ENCODE measurements around the gene FAM24A. TPM values are rescaled to one million over a fixed set of nuclear protein-coding genes. Genes with fewer than 3 reads are reported as not detected.
A peak's percentile ranks its signal among the peaks of the same experiment; 100 is the strongest.
"Not testable (repeated sequence)": the region's sequence is repeated elsewhere in the genome, so short reads cannot be mapped to it uniquely, and the experiment has no call there.

FAM24A gene
- total RNA-seq, 1 experiment from 2014 or later: not detected

- H3K4me1 Mint-ChIP-seq (ENCODE audit: insufficient read depth, unreplicated experiment): peaks cover 30% of the 10 kb centered on the region
- DNase-seq (ENCODE audit: unreplicated experiment): peak; percentile 33
- H3K27ac Mint-ChIP-seq (ENCODE audit: low read depth, unreplicated experiment): peak overlapping the region; percentile 99
- peak overlapping the region; percentile 45 for H3K4me3 Mint-ChIP-seq (ENCODE audit: unreplicated experiment)
- no peaks in the 10 kb centered on the region for H3K9me3 Mint-ChIP-seq (ENCODE audit: unreplicated experiment)
- CTCF ChIA-PET: interaction anchor here (0.7 kb wide), 1 partner anchor 398 kb away, joined by 3 read pairs; no protein-coding TSS in a partner anchor
- no peaks in the 10 kb centered on the region for H3K27me3 Mint-ChIP-seq (ENCODE audit: insufficient read depth, unreplicated experiment)
- peaks cover 5% of the 10 kb centered on the region for H3K36me3 Mint-ChIP-seq (ENCODE audit: insufficient read depth, unreplicated experiment)
- BruUV-seq (replicated peaks): no TSS peak
- POLR2A ChIA-PET: interaction anchor here (0.7 to 1.0 kb wide), 4 partner anchors 14 to 143 kb away, joined by 3 to 4 read pairs (median 4); partner anchors contain the start of genes C10orf88 and IKZF5
- intact Hi-C loops (cut with micrococcal nuclease): no loop called here
- no peak for TF ChIP-seq CTCF (IDR thresholded peaks at IDR 0.05; ENCODE audit: unreplicated experiment)
Measured at GRCh38 chr10:122864901-122865300, 45.5 kb upstream of the FAM24A start.

DNA sequence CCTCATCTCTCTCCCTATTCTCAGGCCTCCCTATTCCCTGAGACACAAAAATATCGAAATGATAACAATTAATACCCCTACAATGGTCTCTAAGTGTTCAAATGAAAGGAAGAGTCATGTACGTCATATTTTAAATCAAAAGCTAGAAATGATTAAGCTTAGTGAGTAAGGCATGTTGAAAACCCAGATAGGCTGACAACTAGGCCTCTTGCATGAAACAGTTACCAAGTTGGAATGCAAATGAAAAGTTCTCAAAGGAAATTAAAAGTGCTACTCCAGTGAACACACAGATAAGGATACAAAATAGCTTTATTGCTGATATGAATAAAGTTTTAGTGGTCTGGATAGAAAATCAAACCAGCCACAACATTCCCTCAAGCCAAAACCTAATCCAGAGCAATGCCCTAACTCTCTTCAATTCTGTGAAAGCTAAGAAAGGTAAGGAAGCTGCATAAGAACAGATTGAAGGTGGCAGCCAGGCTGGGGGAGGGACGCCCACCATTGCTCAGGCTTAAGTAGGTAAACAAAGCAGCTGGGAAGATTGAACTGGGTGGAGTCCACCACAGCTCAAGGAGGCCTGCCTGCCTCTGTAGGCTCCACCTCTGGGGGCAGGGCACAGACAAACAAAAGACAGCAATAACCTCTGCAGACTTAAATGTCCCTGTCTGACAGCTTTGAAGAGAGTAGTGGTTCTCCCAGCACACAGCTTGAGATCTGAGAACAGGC is 43.5 kb upstream of the FAM24A start:
- BruUV-seq (replicated peaks); H3K4me3 Mint-ChIP-seq (ENCODE audit: unreplicated experiment); H3K9me3 Mint-ChIP-seq (ENCODE audit: unreplicated experiment); intact Hi-C loops (cut with micrococcal nuclease); DNase-seq (ENCODE audit: unreplicated experiment); H3K36me3 Mint-ChIP-seq (ENCODE audit: insufficient read depth, unreplicated experiment); H3K27me3 Mint-ChIP-seq (ENCODE audit: insufficient read depth, unreplicated experiment): not testable (repeated sequence)
- Mint-ChIP-seq H3K27ac (ENCODE audit: low read depth, unreplicated experiment) (peak overlapping the region; percentile 77), H3K4me1 (ENCODE audit: insufficient read depth, unreplicated experiment) (peaks cover 25% of the 10 kb centered on the region)
- CTCF ChIA-PET: interaction anchor here (0.5 kb wide), 1 partner anchor 638 kb away, joined by 4 read pairs; no protein-coding TSS in a partner anchor
- POLR2A ChIA-PET: interaction anchor here (0.9 to 1.0 kb wide), 2 partner anchors 11 to 116 kb away, joined by 3 to 5 read pairs; no protein-coding TSS in a partner anchor

DNA sequence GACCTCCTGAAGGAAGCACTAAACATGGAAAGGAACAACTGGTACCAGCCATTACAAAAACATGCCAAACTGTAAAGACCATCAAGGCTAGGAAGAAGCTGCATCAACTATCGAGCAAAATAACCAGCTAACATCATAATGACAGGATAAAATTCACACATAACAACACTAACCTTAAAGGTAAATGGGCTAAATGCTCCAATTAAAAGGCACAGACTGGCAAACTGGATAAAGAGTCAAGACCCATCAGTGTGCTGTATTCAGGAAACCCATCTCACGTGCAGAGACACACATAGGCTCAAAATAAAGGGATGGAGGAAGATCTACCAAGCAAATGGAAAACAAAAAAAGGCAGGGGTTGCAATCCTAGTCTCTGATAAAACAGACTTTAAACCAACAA is 41.6 kb upstream of the FAM24A start:
- intact Hi-C loops (cut with micrococcal nuclease); H3K4me3 Mint-ChIP-seq (ENCODE audit: unreplicated experiment); H3K36me3 Mint-ChIP-seq (ENCODE audit: insufficient read depth, unreplicated experiment); H3K9me3 Mint-ChIP-seq (ENCODE audit: unreplicated experiment); BruUV-seq (replicated peaks); CTCF ChIA-PET; DNase-seq (ENCODE audit: unreplicated experiment); H3K27me3 Mint-ChIP-seq (ENCODE audit: insufficient read depth, unreplicated experiment); H3K27ac Mint-ChIP-seq (ENCODE audit: low read depth, unreplicated experiment): not testable (repeated sequence)
- H3K4me1 Mint-ChIP-seq (ENCODE audit: insufficient read depth, unreplicated experiment): peaks cover 18% of the 10 kb centered on the region
- POLR2A ChIA-PET: interaction anchor here (0.6 kb wide), 1 partner anchor 114 kb away, joined by 4 read pairs; no protein-coding TSS in a partner anchor

GRCh38 chr10:122871947-122872346 is 38.5 kb upstream of the FAM24A start:
- intact Hi-C loops (cut with micrococcal nuclease); DNase-seq (ENCODE audit: unreplicated experiment); CTCF ChIA-PET; H3K27me3 Mint-ChIP-seq (ENCODE audit: insufficient read depth, unreplicated experiment); POLR2A ChIA-PET; H3K4me3 Mint-ChIP-seq (ENCODE audit: unreplicated experiment); H3K4me1 Mint-ChIP-seq (ENCODE audit: insufficient read depth, unreplicated experiment); H3K9me3 Mint-ChIP-seq (ENCODE audit: unreplicated experiment); H3K27ac Mint-ChIP-seq (ENCODE audit: low read depth, unreplicated experiment); H3K36me3 Mint-ChIP-seq (ENCODE audit: insufficient read depth, unreplicated experiment); BruUV-seq (replicated peaks): not testable (repeated sequence)

GRCh38 chr10:122875843-122876466 is 34.5 kb upstream of the FAM24A start:
- Mint-ChIP-seq H3K4me1 (ENCODE audit: insufficient read depth, unreplicated experiment) (peaks cover 33% of the 10 kb centered on the region), H3K9me3 (ENCODE audit: unreplicated experiment) (no peaks in the 10 kb centered on the region), H3K36me3 (ENCODE audit: insufficient read depth, unreplicated experiment) (peaks cover 16% of the 10 kb centered on the region), H3K27ac (ENCODE audit: low read depth, unreplicated experiment) (no peak overlapping the region), H3K4me3 (ENCODE audit: unreplicated experiment) (no peak overlapping the region), H3K27me3 (ENCODE audit: insufficient read depth, unreplicated experiment) (no peaks in the 10 kb centered on the region)
- BruUV-seq (replicated peaks): no TSS peak
- ChIA-PET CTCF (interaction anchor here (0.5 kb wide), 1 partner anchor 596 kb away, joined by 3 read pairs; no protein-coding TSS in a partner anchor), POLR2A (no interaction called here)
- no peak for TF ChIP-seq CTCF (IDR thresholded peaks at IDR 0.05; ENCODE audit: unreplicated experiment)
- intact Hi-C loops (cut with micrococcal nuclease): no loop called here
- DNase-seq (ENCODE audit: unreplicated experiment): no peak

Data from MCF 10A (cell line).